Hair follicle dermal papilla cell (primary cell): ENCODE results near the gene USP43. TPM values are rescaled to one million over a fixed set of nuclear protein-coding genes. Genes with fewer than 3 reads are reported as not detected.

ENCODE experiments used
- total RNA-seq: library from RNA; depleted of rRNA; stranded (reverse); fragments of >200 nt; gene quantifications from 2 replicates; pipeline ENCODE4 v1.2.3, GENCODE V29; 2012

The USP43 gene, protein sequence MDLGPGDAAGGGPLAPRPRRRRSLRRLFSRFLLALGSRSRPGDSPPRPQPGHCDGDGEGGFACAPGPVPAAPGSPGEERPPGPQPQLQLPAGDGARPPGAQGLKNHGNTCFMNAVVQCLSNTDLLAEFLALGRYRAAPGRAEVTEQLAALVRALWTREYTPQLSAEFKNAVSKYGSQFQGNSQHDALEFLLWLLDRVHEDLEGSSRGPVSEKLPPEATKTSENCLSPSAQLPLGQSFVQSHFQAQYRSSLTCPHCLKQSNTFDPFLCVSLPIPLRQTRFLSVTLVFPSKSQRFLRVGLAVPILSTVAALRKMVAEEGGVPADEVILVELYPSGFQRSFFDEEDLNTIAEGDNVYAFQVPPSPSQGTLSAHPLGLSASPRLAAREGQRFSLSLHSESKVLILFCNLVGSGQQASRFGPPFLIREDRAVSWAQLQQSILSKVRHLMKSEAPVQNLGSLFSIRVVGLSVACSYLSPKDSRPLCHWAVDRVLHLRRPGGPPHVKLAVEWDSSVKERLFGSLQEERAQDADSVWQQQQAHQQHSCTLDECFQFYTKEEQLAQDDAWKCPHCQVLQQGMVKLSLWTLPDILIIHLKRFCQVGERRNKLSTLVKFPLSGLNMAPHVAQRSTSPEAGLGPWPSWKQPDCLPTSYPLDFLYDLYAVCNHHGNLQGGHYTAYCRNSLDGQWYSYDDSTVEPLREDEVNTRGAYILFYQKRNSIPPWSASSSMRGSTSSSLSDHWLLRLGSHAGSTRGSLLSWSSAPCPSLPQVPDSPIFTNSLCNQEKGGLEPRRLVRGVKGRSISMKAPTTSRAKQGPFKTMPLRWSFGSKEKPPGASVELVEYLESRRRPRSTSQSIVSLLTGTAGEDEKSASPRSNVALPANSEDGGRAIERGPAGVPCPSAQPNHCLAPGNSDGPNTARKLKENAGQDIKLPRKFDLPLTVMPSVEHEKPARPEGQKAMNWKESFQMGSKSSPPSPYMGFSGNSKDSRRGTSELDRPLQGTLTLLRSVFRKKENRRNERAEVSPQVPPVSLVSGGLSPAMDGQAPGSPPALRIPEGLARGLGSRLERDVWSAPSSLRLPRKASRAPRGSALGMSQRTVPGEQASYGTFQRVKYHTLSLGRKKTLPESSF
- 0.49 TPM in 2 replicates for total RNA-seq

DNA sequence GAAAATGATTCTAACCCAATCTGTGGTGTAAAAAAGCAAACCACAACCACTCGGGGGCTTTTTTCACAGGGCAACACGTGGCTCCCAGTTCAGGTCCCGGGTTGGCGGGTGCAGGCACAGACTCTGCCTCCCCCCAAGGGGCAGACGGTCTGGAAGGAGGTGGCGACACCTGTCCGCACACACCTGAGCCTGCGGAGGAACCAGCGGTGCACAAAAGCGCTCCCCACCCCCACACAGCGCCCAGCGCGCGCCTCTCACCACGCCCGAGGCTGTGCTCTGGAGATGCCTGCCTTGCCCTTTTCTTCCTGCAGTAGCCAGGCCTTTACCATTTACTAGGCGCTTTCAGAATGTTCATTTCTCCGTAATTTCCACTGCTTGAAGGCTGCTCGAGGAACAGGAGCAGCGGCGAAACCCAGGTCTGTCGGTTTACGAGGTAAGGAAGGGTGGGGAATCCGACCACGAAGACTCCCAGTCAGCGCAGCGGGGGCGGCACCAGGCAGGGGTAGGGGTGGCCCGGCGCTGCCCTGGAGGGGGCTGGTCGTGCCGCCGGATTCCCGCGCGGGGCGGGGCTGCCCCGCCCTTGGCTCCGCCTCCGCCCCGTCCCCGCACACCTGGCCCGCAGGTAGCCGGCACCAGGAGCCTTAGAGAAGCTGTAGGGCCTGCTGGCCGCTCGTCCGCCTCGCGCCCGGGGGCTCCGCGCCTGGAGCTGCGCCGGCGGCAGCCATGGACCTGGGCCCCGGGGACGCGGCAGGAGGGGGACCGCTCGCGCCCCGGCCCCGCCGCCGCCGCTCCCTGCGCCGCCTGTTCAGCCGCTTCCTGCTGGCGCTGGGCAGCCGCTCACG, at the start of gene USP43:
USP43 (plus strand) TSS at position 608 of the 842 bp plus-strand sequence; CDS start at position 724, 116 bp downstream.

Other genes with a start within 250 kb of the USP43 start
- gene STX8, start 69.7 kb upstream of the USP43 start, total RNA-seq: 46.4 and 60.4 TPM in 2 replicates
- gene CFAP52, start 68.9 kb upstream of the USP43 start, total RNA-seq: 0.36 and 0.65 TPM in 2 replicates
- not detected in 2 replicates for gene DHRS7C, start 146.1 kb downstream of the USP43 start, total RNA-seq
- gene GSG1L2, start 176.6 kb downstream of the USP43 start, total RNA-seq: not detected in 2 replicates
- gene GLP2R, start 180.4 kb downstream of the USP43 start, total RNA-seq: not detected in 2 replicates